Measurements from ENCODE around the gene HSD17B2. TPM values are rescaled to one million over a fixed set of nuclear protein-coding genes. Genes with fewer than 3 reads are reported as not detected.
"Not testable (repeated sequence)": the region's sequence is repeated elsewhere in the genome, so short reads cannot be mapped to it uniquely, and the experiment has no call there.

The HSD17B2 gene
- total RNA-seq, 2 donors from 2014 or later, result 0.80 to 1.0 TPM

GRCh38 chr16:82005027-82005830, 29.8 kb upstream of the HSD17B2 start:
- DNase-seq (ENCODE audit: low spot score), result no peak
- Histone ChIP-seq H3K36me3 (no peaks in the 10 kb centered on the region), H3K27me3 (replicated peaks; ENCODE audit: insufficient read depth) (no peaks in the 10 kb centered on the region), H3K4me3 (no peak overlapping the region), H3K9me3 (no peaks in the 10 kb centered on the region), H3K27ac (no peak overlapping the region), H3K4me1 (replicated peaks) (no peaks in the 10 kb centered on the region)
- WGBS, result 37% methylated on average over 6 of the region's 6 CpGs
- TF ChIP-seq POLR2AphosphoS5 (IDR thresholded peaks at IDR 0.05) (no peak), CTCF (IDR thresholded peaks at IDR 0.05) (no peak), POLR2A (IDR thresholded peaks at IDR 0.05) (no peak)
- intact Hi-C loops (cut with DNase I), result no loop called here

- DNase-seq (ENCODE audit: low spot score), result no peak
- no peak overlapping the region for H3K4me3 ChIP-seq
- H3K36me3 ChIP-seq, result no peaks in the 10 kb centered on the region
- 79% methylated on average over 5 of the region's 5 CpGs for WGBS
- H3K27ac ChIP-seq, result no peak overlapping the region
- TF ChIP-seq CTCF (IDR thresholded peaks at IDR 0.05) (no peak), POLR2A (IDR thresholded peaks at IDR 0.05) (no peak), POLR2AphosphoS5 (IDR thresholded peaks at IDR 0.05) (no peak)
- H3K4me1 ChIP-seq (replicated peaks), result no peaks in the 10 kb centered on the region
- H3K27me3 ChIP-seq (replicated peaks; ENCODE audit: insufficient read depth), result no peaks in the 10 kb centered on the region
- H3K9me3 ChIP-seq, result no peaks in the 10 kb centered on the region
- intact Hi-C loops (cut with DNase I), result no loop called here
These were observed 29.0 kb upstream of the HSD17B2 start for GRCh38 chr16:82006036-82006435.

- 85% methylated on average over 2 of the region's 2 CpGs for WGBS
- no peak for DNase-seq (ENCODE audit: low spot score)
- no peaks in the 10 kb centered on the region for H3K9me3 ChIP-seq
- intact Hi-C loops (cut with DNase I), result no loop called here
- H3K4me3 ChIP-seq, result no peak overlapping the region
- H3K4me1 ChIP-seq (replicated peaks), result no peaks in the 10 kb centered on the region
- TF ChIP-seq POLR2AphosphoS5 (IDR thresholded peaks at IDR 0.05) (no peak), CTCF (IDR thresholded peaks at IDR 0.05) (no peak), POLR2A (IDR thresholded peaks at IDR 0.05) (no peak)
- no peaks in the 10 kb centered on the region for H3K27me3 ChIP-seq (replicated peaks; ENCODE audit: insufficient read depth)
- no peaks in the 10 kb centered on the region for H3K36me3 ChIP-seq
- no peak overlapping the region for H3K27ac ChIP-seq
These were observed 27.9 kb upstream of the HSD17B2 start for GRCh38 chr16:82007189-82007588.

GRCh38 chr16:82008957-82009592, 26.0 kb upstream of the HSD17B2 start:
- no peak overlapping the region for H3K27ac ChIP-seq
- no peaks in the 10 kb centered on the region for H3K9me3 ChIP-seq
- intact Hi-C loops (cut with DNase I), result no loop called here
- no peak overlapping the region for H3K4me3 ChIP-seq
- no peak for DNase-seq (ENCODE audit: low spot score)
- H3K36me3 ChIP-seq, result no peaks in the 10 kb centered on the region
- TF ChIP-seq POLR2AphosphoS5 (IDR thresholded peaks at IDR 0.05), result no peak
- no peak for TF ChIP-seq CTCF (IDR thresholded peaks at IDR 0.05)
- TF ChIP-seq POLR2A (IDR thresholded peaks at IDR 0.05), result no peak
- no peaks in the 10 kb centered on the region for H3K4me1 ChIP-seq (replicated peaks)
- WGBS, result 98% methylated on average over 9 of the region's 9 CpGs
- H3K27me3 ChIP-seq (replicated peaks; ENCODE audit: insufficient read depth), result no peaks in the 10 kb centered on the region

- H3K4me3 ChIP-seq; intact Hi-C loops (cut with DNase I); H3K36me3 ChIP-seq; H3K9me3 ChIP-seq; H3K27ac ChIP-seq; H3K27me3 ChIP-seq (replicated peaks; ENCODE audit: insufficient read depth); DNase-seq (ENCODE audit: low spot score); H3K4me1 ChIP-seq (replicated peaks): not testable (repeated sequence)
- WGBS, result 96% methylated on average over 4 of the region's 4 CpGs
These were observed 25.3 kb upstream of the HSD17B2 start for GRCh38 chr16:82009789-82010188.
